H1 (cell line): ENCODE measurements around the gene NFAM1. TPM values are rescaled to one million over a fixed set of nuclear protein-coding genes. Genes with fewer than 3 reads are reported as not detected.

Experiments
- ATF3 ChIP-seq: IDR thresholded peaks from 2 replicates; pipeline ENCODE4 v1.6.1; 2011; ENCODE audit warnings: low read depth, mild to moderate bottlenecking, low read length; ENCODE audit not compliant: insufficient read depth
- CBX5 ChIP-seq: fragments of 300-800, 300-1000 bp; sonication (generic); IDR thresholded peaks from 2 replicates; pipeline ENCODE4 v1.7.1; 2016; ENCODE audit warnings: antibody characterized with exemption, low read length, low read depth
- GTF2F1 ChIP-seq: IDR thresholded peaks from 2 replicates; pipeline ENCODE4 v1.6.1; 2012; ENCODE audit warnings: low read depth, low read length, improper control_type of control experiment, borderline replicate concordance
- HDAC6 ChIP-seq: IDR thresholded peaks from one replicate; pipeline ENCODE4 v1.7.1; 2012; ENCODE audit warnings: low read depth, mild to moderate bottlenecking, inconsistent platforms, low read length, moderate library complexity
- TBP ChIP-seq: IDR thresholded peaks from 2 replicates; pipeline ENCODE4 v1.6.1; 2011; ENCODE audit warnings: low read depth, low read length, improper control_type of control experiment
- polyA plus RNA-seq, 7 experiments: library from polyadenylated mRNA; depleted of rRNA in 3 of 7; stranded (reverse) in 5 of 7; unstranded in 2 of 7; fragments of >200 nt in 5 of 7; fragments of 200-250 nt in 2 of 7; gene quantifications; 1 replicate in 5 of 7; 2 replicates in 1 of 7; 4 replicates in 1 of 7; pipeline versions ENCODE4 v1.2.1 to v1.2.3, GENCODE V29; 2011 to 2013; ENCODE audit warnings: missing spikeins in 2 of 7, mixed read lengths in 2 of 7
- total RNA-seq: library from RNA; stranded (reverse); fragmentation: NEBNext Ultra II Directional; extraction: Animal tissue kit (Norgen Biotek cat#: 25700); gene quantifications from 2 replicates; pipeline ENCODE4 v1.2.1, GENCODE V29; 2021
- TF ChIP-seq, protein P1 (sequence below): IDR thresholded peaks from 2 replicates; pipeline ENCODE4 v1.6.1; 2012; ENCODE audit warnings: low read length, inconsistent platforms

The NFAM1 gene
- total and polyA plus RNA-seq, 2 of the 8 experiments (the other 6 are each of a cell fraction or from before 2014, with no cell fraction given), result 0.62 to 0.73 TPM

GRCh38 chr22:42347281-42347824, 84.8 kb downstream of the NFAM1 start (continued):
- TF ChIP-seq CBX5, result no peak
- TF ChIP-seq ATF3, result no peak
- no peak for TF ChIP-seq GTF2F1
- TF ChIP-seq TBP, result no peak
- TF ChIP-seq, protein P1, sequence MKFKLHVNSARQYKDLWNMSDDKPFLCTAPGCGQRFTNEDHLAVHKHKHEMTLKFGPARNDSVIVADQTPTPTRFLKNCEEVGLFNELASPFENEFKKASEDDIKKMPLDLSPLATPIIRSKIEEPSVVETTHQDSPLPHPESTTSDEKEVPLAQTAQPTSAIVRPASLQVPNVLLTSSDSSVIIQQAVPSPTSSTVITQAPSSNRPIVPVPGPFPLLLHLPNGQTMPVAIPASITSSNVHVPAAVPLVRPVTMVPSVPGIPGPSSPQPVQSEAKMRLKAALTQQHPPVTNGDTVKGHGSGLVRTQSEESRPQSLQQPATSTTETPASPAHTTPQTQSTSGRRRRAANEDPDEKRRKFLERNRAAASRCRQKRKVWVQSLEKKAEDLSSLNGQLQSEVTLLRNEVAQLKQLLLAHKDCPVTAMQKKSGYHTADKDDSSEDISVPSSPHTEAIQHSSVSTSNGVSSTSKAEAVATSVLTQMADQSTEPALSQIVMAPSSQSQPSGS, result no peak
- TF ChIP-seq HDAC6, result no peak
